Endothelial cell of umbilical vein (primary cell): Measurements from ENCODE around the gene CD82.

ENCODE experiments used
- CTCF ChIP-seq, 2 donors: IDR thresholded peaks; 1 replicate in 1 of 2; 2 replicates in 1 of 2; pipeline ENCODE4 v1.5.1; 2011; ENCODE audit warnings: low read length in 2 of 2, mild to moderate bottlenecking in 2 of 2, moderate library complexity in 2 of 2, control low read depth in 1 of 2, inconsistent platforms in 1 of 2, low read depth in 1 of 2; ENCODE audit not compliant: insufficient read depth in 1 of 2; ENCODE audit errors: extremely low read depth in 1 of 2
- EZH2 ChIP-seq: IDR thresholded peaks from 2 replicates; pipeline ENCODE4 v1.6.1; 2012; ENCODE audit warnings: borderline replicate concordance, low read depth, mild to moderate bottlenecking, moderate library complexity, low read length, inconsistent platforms; ENCODE audit not compliant: severe bottlenecking
- FOS ChIP-seq: IDR thresholded peaks from 2 replicates; pipeline ENCODE4 v1.6.1; 2011; ENCODE audit warnings: mild to moderate bottlenecking, low read length, moderate library complexity, borderline replicate concordance; ENCODE audit not compliant: insufficient read depth
- GATA2 ChIP-seq: IDR thresholded peaks from 2 replicates; pipeline ENCODE4 v1.7.0; 2011; ENCODE audit warnings: low read depth, mild to moderate bottlenecking, moderate library complexity, mixed read lengths, low read length; ENCODE audit not compliant: insufficient read length, insufficient read depth
- JUN ChIP-seq: IDR thresholded peaks from 2 replicates; pipeline ENCODE4 v1.6.1; 2011; ENCODE audit warnings: borderline replicate concordance, low read depth; ENCODE audit not compliant: insufficient read length, insufficient read depth
- MAX ChIP-seq: IDR thresholded peaks from 2 replicates; pipeline ENCODE4 v1.6.1; 2011; ENCODE audit not compliant: insufficient read depth, insufficient read length
- MYC ChIP-seq: IDR thresholded peaks from one replicate; pipeline ENCODE4 v1.6.1; 2011; ENCODE audit warnings: mild to moderate bottlenecking, low read depth, low read length
- POLR2A ChIP-seq: IDR thresholded peaks from 2 replicates; pipeline ENCODE4 v1.6.1; 2012; ENCODE audit warnings: low read depth, mild to moderate bottlenecking, control low read depth, low read length
- POLR2AphosphoS5 ChIP-seq: IDR thresholded peaks from 2 replicates; pipeline ENCODE4 v1.6.1; 2012; ENCODE audit warnings: low read depth, mild to moderate bottlenecking, control low read depth, low read length, moderate library complexity; ENCODE audit not compliant: insufficient read depth

GRCh38 chr11:44555031-44555800 is 10.2 kb upstream of the CD82 start:
- TF ChIP-seq CTCF (IDR thresholded peaks at IDR 0.05; ENCODE audit: extremely low read depth in 1 of 2, insufficient read depth in 1 of 2, low read depth in 1 of 2, low read length in 2 of 2) (no peak), POLR2AphosphoS5 (no peak), POLR2A (no peak), JUN (no peak), MYC (no peak), GATA2 (no peak), EZH2 (no peak), MAX (no peak), FOS (no peak)
